Liver (tissue), 9 donors: ENCODE data around the gene CISTR. TPM values are rescaled to one million over a fixed set of nuclear protein-coding genes. Genes with fewer than 3 reads are reported as not detected.

ENCODE experiments used
- DNase-seq: peaks from one replicate; pipeline ENCODE4 v3.0.0-alpha.2; 2017; ENCODE audit warnings: low spot score
- H3K27ac ChIP-seq, 2 donors: one replicate each; pipeline ENCODE4 v1.7.0; 2013; ENCODE audit warnings: inconsistent platforms in 2 of 2, low read length in 2 of 2, control low read depth in 1 of 2, low read depth in 1 of 2, mild to moderate bottlenecking in 1 of 2
- H3K27me3 ChIP-seq, 4 donors: one replicate each; pipeline versions ENCODE4 v1.6.1 to v1.7.0; 2013; ENCODE audit warnings: low read length in 3 of 4, inconsistent platforms in 1 of 4, mild to moderate bottlenecking in 1 of 4, moderate library complexity in 1 of 4; ENCODE audit not compliant: control insufficient read depth in 4 of 4, insufficient read depth in 4 of 4
- H3K36me3 ChIP-seq, 4 donors: one replicate each; pipeline versions ENCODE4 v1.6.1 to v1.7.0; 2013; ENCODE audit warnings: low read length in 3 of 4, mild to moderate bottlenecking in 3 of 4, low read depth in 1 of 4, moderate library complexity in 1 of 4; ENCODE audit not compliant: control insufficient read depth in 4 of 4, insufficient read depth in 3 of 4
- H3K4me1 ChIP-seq, 4 donors: one replicate each; pipeline versions ENCODE4 v1.6.1 to v1.7.0; 2013; ENCODE audit warnings: low read length in 3 of 4, mild to moderate bottlenecking in 3 of 4, moderate library complexity in 1 of 4; ENCODE audit not compliant: control insufficient read depth in 4 of 4, insufficient read depth in 4 of 4
- H3K4me3 ChIP-seq, 3 donors: one replicate each; pipeline versions ENCODE4 v1.6.1 to v1.7.0; 2013; ENCODE audit warnings: low read length in 3 of 3, control low read depth in 1 of 3, low read depth in 1 of 3, mild to moderate bottlenecking in 1 of 3
- H3K9ac ChIP-seq, 2 donors: one replicate each; pipeline ENCODE4 v1.7.0; 2013; ENCODE audit warnings: low read length in 2 of 2, mild to moderate bottlenecking in 2 of 2, moderate library complexity in 2 of 2, control low read depth in 1 of 2, low read depth in 1 of 2
- H3K9me3 ChIP-seq, 4 donors: one replicate each; pipeline versions ENCODE4 v1.6.1 to v1.7.0; 2013; ENCODE audit warnings: low read length in 3 of 4; ENCODE audit not compliant: control insufficient read depth in 4 of 4
- ATF3 ChIP-seq: IDR thresholded peaks from 2 replicates; pipeline ENCODE4 v1.6.1; 2016; ENCODE audit warnings: antibody characterized with exemption
- CTCF ChIP-seq: fragments of 150-350 bp; IDR thresholded peaks from 2 replicates; pipeline ENCODE4 v1.5.1; 2017; ENCODE audit warnings: improper control_type of control experiment, low read depth, low read length; ENCODE audit not compliant: missing input control
- EGR1 ChIP-seq, 2 donors: IDR thresholded peaks; 2 replicates each; pipeline ENCODE4 v1.6.1; 2016 to 2018; ENCODE audit warnings: antibody characterized with exemption in 2 of 2, low read depth in 2 of 2
- FOXA1 ChIP-seq: IDR thresholded peaks from 2 replicates; pipeline ENCODE4 v1.6.1; 2016; ENCODE audit warnings: antibody characterized with exemption
- FOXA2 ChIP-seq: IDR thresholded peaks from 2 replicates; pipeline ENCODE4 v1.6.1; 2016; ENCODE audit warnings: antibody characterized with exemption
- GABPA ChIP-seq, 2 donors: IDR thresholded peaks in 1 of 2; conservative IDR thresholded peaks in 1 of 2; 2 replicates each; pipeline ENCODE4 v1.6.1; 2016; ENCODE audit warnings: antibody characterized with exemption in 2 of 2, mild to moderate bottlenecking in 1 of 2, moderate library complexity in 1 of 2
- HNF4A ChIP-seq, 2 donors: conservative IDR thresholded peaks; 2 replicates each; pipeline ENCODE4 v1.6.1; 2016; ENCODE audit warnings: antibody characterized with exemption in 2 of 2, mild to moderate bottlenecking in 2 of 2
- HNF4G ChIP-seq: IDR thresholded peaks from 2 replicates; pipeline ENCODE4 v1.6.1; 2016; ENCODE audit warnings: antibody characterized with exemption
- JUND ChIP-seq, 2 donors: IDR thresholded peaks; 2 replicates each; pipeline ENCODE4 v1.6.1; 2016; ENCODE audit warnings: antibody characterized with exemption in 2 of 2
- MAX ChIP-seq: IDR thresholded peaks from 2 replicates; pipeline ENCODE4 v1.6.1; 2016; ENCODE audit warnings: antibody characterized with exemption
- NR2F2 ChIP-seq: IDR thresholded peaks from 2 replicates; pipeline ENCODE4 v1.6.1; 2016; ENCODE audit warnings: antibody characterized with exemption
- RAD21 ChIP-seq, 2 donors: IDR thresholded peaks; 2 replicates each; pipeline ENCODE4 v1.6.1; 2016; ENCODE audit warnings: antibody characterized with exemption in 2 of 2, mild to moderate bottlenecking in 2 of 2
- RXRA ChIP-seq, 2 donors: IDR thresholded peaks; 2 replicates each; pipeline ENCODE4 v1.6.1; 2017 to 2018; ENCODE audit warnings: antibody characterized with exemption in 2 of 2, mild to moderate bottlenecking in 1 of 2
- SP1 ChIP-seq: IDR thresholded peaks from 2 replicates; pipeline ENCODE4 v1.6.1; 2018; ENCODE audit warnings: antibody characterized with exemption, mild to moderate bottlenecking
- TAF1 ChIP-seq: conservative IDR thresholded peaks from 2 replicates; pipeline ENCODE4 v1.6.1; 2016; ENCODE audit warnings: antibody characterized with exemption, mild to moderate bottlenecking
- YY1 ChIP-seq: IDR thresholded peaks from 2 replicates; pipeline ENCODE4 v1.6.1; 2016; ENCODE audit warnings: antibody characterized with exemption, mild to moderate bottlenecking
- ZBTB33 ChIP-seq: IDR thresholded peaks from 2 replicates; pipeline ENCODE4 v1.6.1; 2016; ENCODE audit warnings: antibody characterized with exemption
- WGBS: extraction: QIAGEN DNeasy Blood & Tissue Kit; methylation state at CpG from one replicate; pipeline ENCODE4 v1.1.7; 2013; 5-methylcytosine and 5-hydroxymethylcytosine counted together
- polyA plus RNA-seq, 2 donors: library from polyadenylated mRNA; stranded (reverse) in 1 of 2; unstranded in 1 of 2; fragments of 200-250 nt in 1 of 2; fragments of >200 nt in 1 of 2; fragmentation: Nextera tagmentation in 1 of 2; extraction: Ambion mirVana in 1 of 2; gene quantifications; one replicate each; pipeline versions ENCODE4 v1.2.1 to v1.2.3, GENCODE V29; 2013 to 2015
- total RNA-seq, 2 donors: library from RNA; depleted of rRNA; stranded (reverse); fragments of >200 nt; gene quantifications; one replicate each; pipeline ENCODE4 v1.2.3, GENCODE V29; 2014
- TF ChIP-seq, protein P1 (sequence below): IDR thresholded peaks from 2 replicates; pipeline ENCODE4 v1.6.1; 2016; ENCODE audit warnings: antibody characterized with exemption, mild to moderate bottlenecking
- donor health status: healthy.
- donor health status: healthy.
- donor health status: healthy.
- donor health status: healthy.
- donor health status: healthy.

CISTR gene
- total and polyA plus RNA-seq, 4 donors = not detected

DNA sequence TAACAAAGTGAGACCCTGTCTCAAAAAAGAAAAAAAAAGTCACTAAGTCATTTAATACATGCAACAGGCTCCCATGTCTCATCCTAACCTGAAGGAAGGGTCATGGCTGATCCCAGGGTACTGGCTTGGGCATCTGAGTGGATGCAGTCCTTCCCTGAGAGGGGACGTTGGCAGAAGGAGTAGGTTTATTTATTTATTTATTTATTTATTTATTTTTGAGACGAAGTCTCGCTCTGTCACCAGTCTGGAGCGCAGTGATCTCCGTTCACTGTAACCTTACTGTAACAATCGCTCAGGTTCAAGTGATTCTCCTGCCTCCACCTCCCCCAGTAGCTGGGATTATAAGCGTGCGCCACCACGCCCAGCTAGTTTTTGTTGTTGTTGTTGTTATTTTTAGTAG, 17.4 kb downstream of the CISTR start:
- H3K27ac ChIP-seq = no peak overlapping the region
- TF ChIP-seq RXRA (IDR thresholded peaks at IDR 0.05) (no peak), ATF3 (no peak), CTCF (no peak), ZBTB33 (no peak), RAD21 (IDR thresholded peaks at IDR 0.05) (no peak), HNF4G (no peak), NR2F2 (no peak), HNF4A (conservative IDR thresholded peaks at IDR 0.05) (no peak), TAF1 (no peak), JUND (IDR thresholded peaks at IDR 0.05) (no peak), YY1 (no peak), FOXA1 (no peak), SP1 (no peak), EGR1 (IDR thresholded peaks at IDR 0.05; ENCODE audit: low read depth in 2 of 2) (no peak), FOXA2 (no peak)
- TF ChIP-seq, protein P1, sequence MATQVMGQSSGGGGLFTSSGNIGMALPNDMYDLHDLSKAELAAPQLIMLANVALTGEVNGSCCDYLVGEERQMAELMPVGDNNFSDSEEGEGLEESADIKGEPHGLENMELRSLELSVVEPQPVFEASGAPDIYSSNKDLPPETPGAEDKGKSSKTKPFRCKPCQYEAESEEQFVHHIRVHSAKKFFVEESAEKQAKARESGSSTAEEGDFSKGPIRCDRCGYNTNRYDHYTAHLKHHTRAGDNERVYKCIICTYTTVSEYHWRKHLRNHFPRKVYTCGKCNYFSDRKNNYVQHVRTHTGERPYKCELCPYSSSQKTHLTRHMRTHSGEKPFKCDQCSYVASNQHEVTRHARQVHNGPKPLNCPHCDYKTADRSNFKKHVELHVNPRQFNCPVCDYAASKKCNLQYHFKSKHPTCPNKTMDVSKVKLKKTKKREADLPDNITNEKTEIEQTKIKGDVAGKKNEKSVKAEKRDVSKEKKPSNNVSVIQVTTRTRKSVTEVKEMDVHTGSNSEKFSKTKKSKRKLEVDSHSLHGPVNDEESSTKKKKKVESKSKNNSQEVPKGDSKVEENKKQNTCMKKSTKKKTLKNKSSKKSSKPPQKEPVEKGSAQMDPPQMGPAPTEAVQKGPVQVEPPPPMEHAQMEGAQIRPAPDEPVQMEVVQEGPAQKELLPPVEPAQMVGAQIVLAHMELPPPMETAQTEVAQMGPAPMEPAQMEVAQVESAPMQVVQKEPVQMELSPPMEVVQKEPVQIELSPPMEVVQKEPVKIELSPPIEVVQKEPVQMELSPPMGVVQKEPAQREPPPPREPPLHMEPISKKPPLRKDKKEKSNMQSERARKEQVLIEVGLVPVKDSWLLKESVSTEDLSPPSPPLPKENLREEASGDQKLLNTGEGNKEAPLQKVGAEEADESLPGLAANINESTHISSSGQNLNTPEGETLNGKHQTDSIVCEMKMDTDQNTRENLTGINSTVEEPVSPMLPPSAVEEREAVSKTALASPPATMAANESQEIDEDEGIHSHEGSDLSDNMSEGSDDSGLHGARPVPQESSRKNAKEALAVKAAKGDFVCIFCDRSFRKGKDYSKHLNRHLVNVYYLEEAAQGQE = no peak
- no peaks in the 10 kb centered on the region for H3K36me3 ChIP-seq
- peaks cover 3 to 9% (median 7%) of the 10 kb centered on the region in 4 donors for H3K4me1 ChIP-seq
- H3K9me3 ChIP-seq = no peaks in the 10 kb centered on the region
- H3K4me3 ChIP-seq = no peak overlapping the region
- H3K9ac ChIP-seq = no peak overlapping the region
- DNase-seq = no peak
- peaks cover 0 to 10% (median 3%) of the 10 kb centered on the region in 4 donors for H3K27me3 ChIP-seq
- 91% methylated on average over 9 of the region's 9 CpGs for WGBS

DNA sequence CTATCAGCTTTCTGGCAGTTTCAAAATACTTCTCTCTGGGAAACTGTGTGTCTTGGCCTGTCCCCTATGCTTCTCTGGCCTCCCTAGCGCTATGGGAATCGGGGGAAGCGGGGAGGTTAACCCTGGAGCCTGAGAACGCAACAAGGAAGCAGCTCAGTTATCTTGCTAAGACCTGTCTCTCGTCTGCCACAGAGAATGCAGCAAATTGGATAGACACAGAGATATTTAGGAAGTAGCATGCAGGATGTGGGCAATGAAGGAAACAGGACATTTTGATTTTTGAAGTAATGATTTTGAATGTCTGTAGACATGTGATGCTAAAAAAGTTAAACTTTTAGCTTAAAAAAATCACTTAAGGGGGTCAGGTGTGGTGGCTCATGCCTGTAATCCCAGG, 18.0 kb downstream of the CISTR start:
- Histone ChIP-seq H3K27ac (no peak overlapping the region), H3K27me3 (peaks cover 0 to 4% (median 2%) of the 10 kb centered on the region in 4 donors), H3K36me3 (no peaks in the 10 kb centered on the region), H3K9ac (no peak overlapping the region), H3K4me1 (peaks cover 0 to 6% (median 5%) of the 10 kb centered on the region in 4 donors), H3K9me3 (no peaks in the 10 kb centered on the region), H3K4me3 (no peak overlapping the region)
- no peak for DNase-seq
- 64% methylated on average over 5 of the region's 5 CpGs for WGBS
- TF ChIP-seq HNF4G (no peak), MAX (no peak), EGR1 (IDR thresholded peaks at IDR 0.05; ENCODE audit: low read depth in 2 of 2) (no peak), GABPA (IDR thresholded peaks at IDR 0.05 in 1 of 2, conservative IDR thresholded peaks at IDR 0.05 in 1 of 2) (no peak), NR2F2 (no peak), ZBTB33 (no peak), JUND (IDR thresholded peaks at IDR 0.05) (no peak)
- TF ChIP-seq, protein P1 = no peak
